Umbilical cord (tissue), 2 donors: ENCODE results near the gene ADAM12. TPM values are rescaled to one million over a fixed set of nuclear protein-coding genes. Genes with fewer than 3 reads are reported as not detected.
"Not testable (repeated sequence)": the region's sequence is repeated elsewhere in the genome, so short reads cannot be mapped to it uniquely, and the experiment has no call there.

Experiments
- DNase-seq: peaks from one replicate; pipeline ENCODE4 v3.0.0-alpha.2; 2015; ENCODE audit warnings: low spot score
- total RNA-seq: library from RNA; depleted of rRNA; stranded (reverse); fragments of >200 nt; gene quantifications from one replicate; pipeline ENCODE4 v1.2.3, GENCODE V29; 2014; ENCODE audit warnings: low replicate concordance; ENCODE audit not compliant: insufficient read depth

ADAM12 gene
- total RNA-seq, 1 donor from 2014 or later: 196 TPM

DNA sequence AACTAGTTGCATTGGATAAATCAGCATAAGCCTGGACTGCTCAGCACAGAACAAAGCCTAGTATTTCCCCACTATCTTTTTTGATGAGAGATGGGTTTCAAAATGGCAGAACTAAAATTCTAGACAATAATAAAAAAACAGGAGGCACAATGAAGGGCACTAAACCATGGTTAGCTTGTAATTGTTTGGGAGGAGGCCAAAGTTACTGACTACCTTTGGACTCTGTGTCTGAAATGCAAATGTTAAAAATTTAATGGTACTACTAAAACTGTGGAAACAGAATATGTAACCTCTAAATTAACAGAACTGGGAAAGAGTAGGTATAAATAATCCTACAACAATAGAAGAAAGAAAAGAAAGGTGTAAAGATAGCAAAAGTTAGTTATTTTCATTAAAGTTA is 13.0 kb downstream of the ADAM12 start:
- DNase-seq: no peak

GRCh38 chr10:126374435-126374834 is 13.8 kb downstream of the ADAM12 start:
- no peak for DNase-seq

- no peak for DNase-seq
These were observed 14.3 kb downstream of the ADAM12 start for GRCh38 chr10:126373972-126374371.

DNA sequence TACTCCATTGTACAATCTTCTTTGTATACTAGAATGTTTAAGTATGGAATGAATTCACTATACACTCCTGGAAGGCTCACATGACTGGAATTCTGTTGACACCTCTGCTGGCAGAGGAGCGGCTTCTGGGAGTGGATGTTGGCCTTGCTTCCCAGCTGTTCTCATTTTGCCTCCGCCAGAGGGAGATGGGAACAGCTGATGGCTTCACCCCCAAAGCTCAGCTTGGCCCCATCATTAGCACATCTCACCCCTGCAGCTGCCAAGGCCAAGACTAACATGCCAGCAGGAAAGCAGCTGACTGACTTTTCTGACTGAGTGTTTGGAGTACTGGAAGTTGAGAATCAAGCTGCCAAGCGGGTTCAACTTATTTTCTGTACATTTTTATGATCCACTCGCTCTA is 15.1 kb downstream of the ADAM12 start:
- DNase-seq: no peak

DNA sequence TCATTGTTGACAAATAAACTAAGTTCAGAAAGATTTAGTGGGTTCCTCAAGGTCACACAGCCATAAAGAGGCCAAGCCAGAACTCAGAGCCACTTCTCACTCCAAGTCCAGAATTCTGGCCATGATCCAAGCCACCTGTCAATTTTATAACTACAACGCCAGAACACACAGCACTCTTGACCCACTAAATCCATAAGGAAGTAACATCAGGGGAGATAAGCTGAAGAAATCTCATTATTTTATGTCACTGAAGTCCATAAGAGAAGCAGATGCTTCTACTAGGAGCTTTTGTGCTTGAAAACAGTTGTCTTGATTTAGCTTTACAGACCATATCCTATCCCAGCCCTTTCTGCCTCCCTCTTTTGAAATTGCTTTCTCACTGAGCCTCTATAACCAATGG is 15.9 kb downstream of the ADAM12 start:
- DNase-seq: peak; percentile 46

- DNase-seq: peak; percentile 68
These were observed 19.1 kb downstream of the ADAM12 start for GRCh38 chr10:126369125-126369710.

GRCh38 chr10:126357169-126357568 is 31.1 kb downstream of the ADAM12 start:
- no peak for DNase-seq

- no peak for DNase-seq
These were observed 34.6 kb downstream of the ADAM12 start for GRCh38 chr10:126353666-126354065.

- DNase-seq: no peak
These were observed 35.8 kb downstream of the ADAM12 start for GRCh38 chr10:126352453-126352852.

DNA sequence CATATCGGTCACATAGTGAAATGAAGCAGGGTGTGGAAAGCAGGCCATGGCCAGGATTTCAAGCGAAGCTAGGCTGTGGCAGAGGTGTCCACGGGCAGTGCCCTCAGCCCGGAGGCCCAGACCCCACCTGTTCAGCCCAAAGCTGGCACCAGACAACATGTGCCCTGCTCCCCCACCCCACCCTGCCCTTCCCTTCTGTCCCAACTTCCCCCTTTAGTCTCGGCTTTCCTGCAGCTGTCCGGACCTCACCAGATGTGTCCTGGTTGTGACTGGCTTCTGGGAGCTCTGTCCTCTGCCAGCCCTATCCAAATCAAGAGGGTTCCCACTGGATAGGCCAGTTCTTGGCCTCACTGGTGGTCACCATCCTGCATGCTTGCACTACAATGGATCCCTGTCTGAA is 37.3 kb downstream of the ADAM12 start:
- no peak for DNase-seq

- DNase-seq: no peak
These were observed 37.9 kb downstream of the ADAM12 start for GRCh38 chr10:126350216-126350992.

DNA sequence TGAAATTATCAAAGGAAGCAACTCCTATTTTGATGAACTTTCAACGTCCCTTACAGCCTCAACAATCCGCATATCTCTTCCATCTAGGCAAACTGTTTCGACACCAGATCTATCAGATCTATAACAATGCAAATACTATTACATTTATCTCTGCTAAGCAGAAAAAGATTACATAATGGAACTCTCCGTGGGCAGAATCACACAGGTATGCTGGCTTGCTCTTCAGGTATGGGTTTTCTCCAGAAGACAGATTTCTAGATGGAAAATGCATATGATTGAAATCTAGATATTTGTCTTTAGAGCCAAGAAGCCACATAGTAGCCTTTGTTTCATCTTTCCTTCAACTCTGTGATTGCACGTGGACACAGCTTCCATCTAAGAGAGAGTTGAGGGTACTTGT is 38.6 kb downstream of the ADAM12 start:
- no peak for DNase-seq

DNA sequence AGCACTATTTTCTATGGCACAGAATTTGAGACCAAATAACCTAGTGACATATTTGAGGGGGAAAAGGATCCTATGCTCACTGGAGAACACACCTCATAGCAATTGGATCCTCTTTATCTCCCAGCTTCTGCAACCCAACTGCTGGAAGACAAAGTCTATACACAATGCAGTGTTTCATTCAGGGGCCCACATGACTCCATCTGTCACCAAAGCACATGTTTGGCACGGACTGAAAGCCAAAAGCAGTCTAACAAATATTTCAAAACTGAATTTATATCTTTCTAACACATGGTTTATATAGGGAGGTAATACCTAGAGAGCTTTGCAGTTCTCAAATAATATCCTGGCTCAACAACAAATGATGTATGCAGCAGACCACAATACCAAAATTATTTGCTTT is 39.2 kb downstream of the ADAM12 start:
- no peak for DNase-seq

GRCh38 chr10:126343496-126343895 is 44.8 kb downstream of the ADAM12 start:
- not testable (repeated sequence) for DNase-seq

GRCh38 chr10:126342680-126343079 is 45.6 kb downstream of the ADAM12 start:
- no peak for DNase-seq

DNA sequence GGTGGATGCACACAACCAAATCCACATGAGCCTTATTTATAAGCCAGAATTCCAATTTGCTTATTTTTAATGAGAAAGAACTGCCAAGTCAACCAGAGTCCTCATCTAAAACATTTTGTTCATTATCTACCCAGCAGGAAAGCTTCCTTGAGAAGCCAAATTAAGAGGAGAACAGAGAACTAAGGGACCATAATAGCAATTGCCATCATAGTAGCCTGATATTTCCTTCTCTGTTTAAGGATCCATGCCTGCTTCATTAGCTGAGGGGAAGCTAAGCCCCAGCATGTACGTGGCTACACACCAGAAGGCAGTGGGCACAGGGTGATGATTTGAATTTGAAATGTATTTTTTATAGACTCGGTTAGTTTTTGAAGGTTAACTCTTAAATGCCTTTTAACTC is 46.8 kb downstream of the ADAM12 start:
- DNase-seq: no peak

DNA sequence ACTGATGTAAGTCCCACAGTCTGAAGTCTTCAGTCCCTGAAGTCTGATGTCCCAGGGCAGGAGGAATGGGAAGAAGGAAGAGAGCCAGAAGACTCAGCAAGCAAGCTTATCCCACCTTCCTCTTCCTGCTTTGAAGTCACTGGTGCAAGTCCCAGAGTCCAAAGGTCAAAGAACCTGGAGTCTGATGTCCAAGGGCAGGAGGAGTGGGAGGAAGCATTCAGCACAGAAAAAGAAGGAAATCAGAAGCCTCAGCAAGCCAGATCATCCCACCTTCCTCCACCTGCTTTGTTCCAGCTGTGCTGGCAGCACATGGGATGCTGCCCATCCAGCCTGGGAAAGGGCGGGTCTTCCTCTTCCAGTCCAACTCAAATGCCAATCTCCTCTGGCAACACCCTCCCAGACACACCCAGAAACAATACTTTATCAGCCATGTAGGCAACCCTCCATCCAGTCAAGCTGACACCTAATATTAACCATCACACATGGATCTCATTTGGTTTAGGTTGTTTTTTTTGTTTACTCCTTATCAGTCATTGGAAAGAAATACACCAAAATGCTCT is 50.9 kb downstream of the ADAM12 start:
- no peak for DNase-seq

DNA sequence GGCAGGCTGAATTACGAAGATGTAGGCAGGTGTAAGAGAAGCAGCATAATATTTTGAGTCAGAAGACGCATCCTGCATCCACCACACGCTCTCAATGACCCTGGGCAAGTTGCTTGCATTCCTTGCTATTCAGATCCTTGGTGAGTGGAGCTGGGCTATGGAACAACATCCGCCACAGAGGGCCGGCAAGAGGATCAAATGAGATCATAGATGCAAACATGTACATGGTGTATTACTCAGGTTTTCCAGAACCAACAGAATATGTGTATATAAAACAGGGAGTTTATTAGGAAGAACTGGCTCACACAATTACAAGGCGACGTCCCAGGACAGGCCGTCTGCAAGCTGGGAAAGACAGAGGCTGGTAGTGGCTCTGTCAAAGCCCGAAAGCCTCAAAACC is 51.5 kb downstream of the ADAM12 start:
- DNase-seq: peak; percentile 47

- no peak for DNase-seq
These were observed 54.0 kb downstream of the ADAM12 start for GRCh38 chr10:126334272-126334671.

DNA sequence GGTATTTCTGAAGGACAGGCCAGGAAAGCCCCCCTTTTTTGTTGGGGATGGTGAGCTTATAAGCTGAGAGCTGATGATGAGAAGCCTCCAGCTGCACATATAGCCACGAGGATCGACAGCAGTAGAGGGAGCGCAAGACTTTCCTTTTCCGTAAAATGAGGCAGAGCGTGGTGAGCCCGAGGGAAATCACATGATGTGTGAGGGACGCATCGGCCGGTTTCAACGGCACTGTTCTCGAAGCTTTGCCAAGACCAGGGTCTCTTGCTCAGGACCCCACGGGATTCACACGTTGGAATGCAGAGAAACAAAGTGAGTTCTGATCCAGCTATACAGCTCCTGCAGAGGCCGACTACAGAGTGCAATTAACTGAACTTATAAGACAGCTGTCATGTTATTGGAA is 55.7 kb downstream of the ADAM12 start:
- no peak for DNase-seq

GRCh38 chr10:126331101-126331500 is 57.2 kb downstream of the ADAM12 start:
- DNase-seq: peak; percentile 21

DNA sequence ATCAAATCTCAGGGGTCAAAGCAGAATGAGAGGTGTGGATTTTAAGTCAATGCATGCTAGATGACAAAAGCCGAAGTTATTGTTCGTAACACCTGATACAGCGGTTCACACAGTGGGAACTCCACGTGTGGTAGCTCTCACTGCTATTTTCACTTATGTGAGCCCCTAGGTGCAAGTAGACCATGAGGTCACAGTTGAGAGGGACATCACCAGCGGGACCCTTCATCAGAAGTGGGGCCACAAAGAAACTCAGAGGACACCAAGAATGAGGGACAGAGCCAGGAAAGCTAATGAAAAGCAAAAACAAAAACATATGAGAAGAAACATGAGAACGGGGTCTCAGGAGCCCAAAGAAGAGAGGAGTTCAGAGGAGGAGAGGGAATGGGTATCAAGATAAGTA is 63.5 kb downstream of the ADAM12 start:
- DNase-seq: no peak

- DNase-seq: peak; percentile 69
These were observed 66.8 kb downstream of the ADAM12 start for GRCh38 chr10:126321440-126321839.
